ENCODE measurements around the gene DSG4.

The DSG4 gene

GRCh38 chr18:31447530-31448191 lies 71.1 kb downstream of the DSG4 start, which contains the start of gene DSG3:
DSG3 (plus strand) TSS chr18:31447741; CDS start chr18:31447878, 137 bp downstream.
- Histone ChIP-seq H3K4me3 (ENCODE audit: low read length in 2 of 2) (no peak within 1 kb of the TSS), H3K14ac (ENCODE audit: low read length) (no peak within 1 kb of the TSS), H2AFZ (ENCODE audit: low read length) (no peak within 1 kb of the TSS), H3K9ac (ENCODE audit: low read depth, low read length, poor library complexity) (no peak within 1 kb of the TSS), H4K91ac (ENCODE audit: low read depth, low read length, poor library complexity) (no peak within 1 kb of the TSS), H3K27ac (replicated peaks; ENCODE audit: low read length) (no peak within 1 kb of the TSS), H2AK5ac (ENCODE audit: low read depth, low read length) (no peak within 1 kb of the TSS), H3K4me2 (ENCODE audit: insufficient read depth, low read length, poor library complexity, severe bottlenecking) (no peak within 1 kb of the TSS), H2BK5ac (ENCODE audit: low read length) (no peak within 1 kb of the TSS), H3K4ac (ENCODE audit: low read length) (no peak within 1 kb of the TSS), H4K8ac (ENCODE audit: low read depth, low read length) (no peak within 1 kb of the TSS), H3K18ac (ENCODE audit: low read length) (no peak within 1 kb of the TSS), H3K79me1 (ENCODE audit: low read depth, low read length) (no peaks in the 10 kb centered on the region), H2BK15ac (ENCODE audit: low read length) (no peak within 1 kb of the TSS), H3K36me3 (replicated peaks in 1 of 2; ENCODE audit: control insufficient read depth in 2 of 2, insufficient read depth in 2 of 2, low read length in 2 of 2) (no peaks in the 10 kb centered on the region), H3K23ac (ENCODE audit: low read depth, low read length, poor library complexity) (no peak within 1 kb of the TSS), H3K27me3 (ENCODE audit: control insufficient read depth in 3 of 3, insufficient read depth in 3 of 3, low read depth in 1 of 3, low read length in 3 of 3) (peaks cover 0 to under 1% (median 0%) of the 10 kb centered on the region in 3 experiments), H2BK120ac (ENCODE audit: low read depth, low read length) (no peak within 1 kb of the TSS), H2BK12ac (ENCODE audit: low read length) (no peak within 1 kb of the TSS), H3K4me1 (ENCODE audit: control insufficient read depth in 2 of 2, insufficient read depth in 1 of 2, low read depth in 1 of 2, low read length in 2 of 2) (no peaks in the 10 kb centered on the region), H3K9me3 (replicated peaks in 1 of 2; ENCODE audit: control insufficient read depth in 2 of 2, insufficient read depth in 1 of 2, low read depth in 1 of 2, low read length in 2 of 2) (no peaks in the 10 kb centered on the region)
- WGBS, 2 donors (ENCODE audit: extremely low coverage in 2 of 2, insufficient read length in 2 of 2, insufficient replicate concordance in 1 of 2): no CpG with 5 or more reads among the region's 9 CpGs
- no peak for DNase-seq (ENCODE audit: low spot score)

GRCh38 chr18:31450409-31450808 lies 73.8 kb downstream of the DSG4 start:
- H3K79me1 ChIP-seq (ENCODE audit: low read depth, low read length): no peaks in the 10 kb centered on the region

GRCh38 chr18:31451625-31452024 lies 75.0 kb downstream of the DSG4 start:
- Histone ChIP-seq H3K4me2 (ENCODE audit: insufficient read depth, low read length, poor library complexity, severe bottlenecking) (no peak overlapping the region), H3K18ac (ENCODE audit: low read length) (no peak overlapping the region), H2BK12ac (ENCODE audit: low read length) (no peak overlapping the region), H3K9ac (ENCODE audit: low read depth, low read length, poor library complexity) (no peak overlapping the region), H2AFZ (ENCODE audit: low read length) (no peak overlapping the region), H3K4me3 (ENCODE audit: low read length in 2 of 2) (no peak overlapping the region), H3K9me3 (replicated peaks in 1 of 2; ENCODE audit: control insufficient read depth in 2 of 2, insufficient read depth in 1 of 2, low read depth in 1 of 2, low read length in 2 of 2) (no peaks in the 10 kb centered on the region), H2BK15ac (ENCODE audit: low read length) (no peak overlapping the region), H3K4ac (ENCODE audit: low read length) (no peak overlapping the region), H3K23ac (ENCODE audit: low read depth, low read length, poor library complexity) (no peak overlapping the region), H4K8ac (ENCODE audit: low read depth, low read length) (no peak overlapping the region), H3K79me1 (ENCODE audit: low read depth, low read length) (no peaks in the 10 kb centered on the region), H3K27me3 (ENCODE audit: control insufficient read depth in 3 of 3, insufficient read depth in 3 of 3, low read depth in 1 of 3, low read length in 3 of 3) (no peaks in the 10 kb centered on the region), H2AK5ac (ENCODE audit: low read depth, low read length) (no peak overlapping the region), H3K27ac (replicated peaks; ENCODE audit: low read length) (no peak overlapping the region), H4K91ac (ENCODE audit: low read depth, low read length, poor library complexity) (no peak overlapping the region), H3K4me1 (ENCODE audit: control insufficient read depth in 2 of 2, insufficient read depth in 1 of 2, low read depth in 1 of 2, low read length in 2 of 2) (no peaks in the 10 kb centered on the region), H3K36me3 (replicated peaks in 1 of 2; ENCODE audit: control insufficient read depth in 2 of 2, insufficient read depth in 2 of 2, low read length in 2 of 2) (no peaks in the 10 kb centered on the region), H2BK120ac (ENCODE audit: low read depth, low read length) (no peak overlapping the region), H3K14ac (ENCODE audit: low read length) (no peak overlapping the region), H2BK5ac (ENCODE audit: low read length) (no peak overlapping the region)
- WGBS, 2 donors (ENCODE audit: extremely low coverage in 2 of 2, insufficient read length in 2 of 2, insufficient replicate concordance in 1 of 2): no CpG with 5 or more reads among the region's 1 CpG
- DNase-seq (ENCODE audit: low spot score): no peak

More at GRCh38 chr18:31450409-31450808, 73.8 kb downstream of the DSG4 start:
- Histone ChIP-seq H3K23ac (ENCODE audit: low read depth, low read length, poor library complexity) (no peak overlapping the region), H3K18ac (ENCODE audit: low read length) (no peak overlapping the region), H4K91ac (ENCODE audit: low read depth, low read length, poor library complexity) (no peak overlapping the region), H4K8ac (ENCODE audit: low read depth, low read length) (no peak overlapping the region), H3K9me3 (replicated peaks in 1 of 2; ENCODE audit: control insufficient read depth in 2 of 2, insufficient read depth in 1 of 2, low read depth in 1 of 2, low read length in 2 of 2) (no peaks in the 10 kb centered on the region), H2BK12ac (ENCODE audit: low read length) (no peak overlapping the region), H3K9ac (ENCODE audit: low read depth, low read length, poor library complexity) (no peak overlapping the region), H3K27me3 (ENCODE audit: control insufficient read depth in 3 of 3, insufficient read depth in 3 of 3, low read depth in 1 of 3, low read length in 3 of 3) (no peaks in the 10 kb centered on the region), H3K14ac (ENCODE audit: low read length) (no peak overlapping the region), H3K36me3 (replicated peaks in 1 of 2; ENCODE audit: control insufficient read depth in 2 of 2, insufficient read depth in 2 of 2, low read length in 2 of 2) (no peaks in the 10 kb centered on the region), H3K4ac (ENCODE audit: low read length) (no peak overlapping the region), H3K4me3 (ENCODE audit: low read length in 2 of 2) (no peak overlapping the region), H2BK5ac (ENCODE audit: low read length) (no peak overlapping the region), H3K4me2 (ENCODE audit: insufficient read depth, low read length, poor library complexity, severe bottlenecking) (no peak overlapping the region), H2BK120ac (ENCODE audit: low read depth, low read length) (no peak overlapping the region), H3K4me1 (ENCODE audit: control insufficient read depth in 2 of 2, insufficient read depth in 1 of 2, low read depth in 1 of 2, low read length in 2 of 2) (no peaks in the 10 kb centered on the region), H3K27ac (replicated peaks; ENCODE audit: low read length) (no peak overlapping the region), H2BK15ac (ENCODE audit: low read length) (no peak overlapping the region), H2AFZ (ENCODE audit: low read length) (no peak overlapping the region), H2AK5ac (ENCODE audit: low read depth, low read length) (no peak overlapping the region)
- no peak for DNase-seq (ENCODE audit: low spot score)

GRCh38 chr18:31454066-31454708 lies 77.6 kb downstream of the DSG4 start:
- H3K14ac ChIP-seq (ENCODE audit: low read length): no peak overlapping the region
- H3K4ac ChIP-seq (ENCODE audit: low read length): no peak overlapping the region
- H3K23ac ChIP-seq (ENCODE audit: low read depth, low read length, poor library complexity): no peak overlapping the region
- no peak overlapping the region for H3K4me3 ChIP-seq (ENCODE audit: low read length in 2 of 2)
- no peaks in the 10 kb centered on the region for H3K79me1 ChIP-seq (ENCODE audit: low read depth, low read length)
- H3K4me1 ChIP-seq (ENCODE audit: control insufficient read depth in 2 of 2, insufficient read depth in 1 of 2, low read depth in 1 of 2, low read length in 2 of 2): no peaks in the 10 kb centered on the region
- no peak overlapping the region for H4K8ac ChIP-seq (ENCODE audit: low read depth, low read length)
- WGBS, 2 donors (ENCODE audit: extremely low coverage in 2 of 2, insufficient read length in 2 of 2, insufficient replicate concordance in 1 of 2): no CpG with 5 or more reads among the region's 3 CpGs
- no peak overlapping the region for H3K18ac ChIP-seq (ENCODE audit: low read length)
- H3K9me3 ChIP-seq (replicated peaks in 1 of 2; ENCODE audit: control insufficient read depth in 2 of 2, insufficient read depth in 1 of 2, low read depth in 1 of 2, low read length in 2 of 2): no peaks in the 10 kb centered on the region
- H3K27me3 ChIP-seq (ENCODE audit: control insufficient read depth in 3 of 3, insufficient read depth in 3 of 3, low read depth in 1 of 3, low read length in 3 of 3): no peaks in the 10 kb centered on the region
- H3K36me3 ChIP-seq (replicated peaks in 1 of 2; ENCODE audit: control insufficient read depth in 2 of 2, insufficient read depth in 2 of 2, low read length in 2 of 2): no peaks in the 10 kb centered on the region
- H3K9ac ChIP-seq (ENCODE audit: low read depth, low read length, poor library complexity): no peak overlapping the region
- H2BK15ac ChIP-seq (ENCODE audit: low read length): no peak overlapping the region
- no peak overlapping the region for H3K27ac ChIP-seq (replicated peaks; ENCODE audit: low read length)
- no peak overlapping the region for H2BK120ac ChIP-seq (ENCODE audit: low read depth, low read length)
- H4K91ac ChIP-seq (ENCODE audit: low read depth, low read length, poor library complexity): no peak overlapping the region
- H3K4me2 ChIP-seq (ENCODE audit: insufficient read depth, low read length, poor library complexity, severe bottlenecking): no peak overlapping the region
- no peak overlapping the region for H2BK5ac ChIP-seq (ENCODE audit: low read length)
- no peak for DNase-seq (ENCODE audit: low spot score)
- H2AFZ ChIP-seq (ENCODE audit: low read length): no peak overlapping the region
- no peak overlapping the region for H2AK5ac ChIP-seq (ENCODE audit: low read depth, low read length)
- no peak overlapping the region for H2BK12ac ChIP-seq (ENCODE audit: low read length)

Measured in neuronal stem cell (in vitro differentiated cells).